Effector memory CD4-positive, alpha-beta T cell (primary cell): Measurements from ENCODE around the gene MOB2.

Experiments used
- DNase-seq, 3 donors: peaks; one replicate each; pipeline ENCODE4 v3.0.0-alpha.2; 2020
- H3K27ac ChIP-seq: 2 replicates; pipeline ENCODE4 v1.7.0; 2013; ENCODE audit warnings: mild to moderate bottlenecking, low read length, moderate library complexity; ENCODE audit not compliant: insufficient read depth, poor library complexity, severe bottlenecking
- H3K27me3 ChIP-seq: replicated peaks from 2 replicates; pipeline ENCODE4 v1.7.0; 2013; ENCODE audit warnings: mild to moderate bottlenecking, low read length; ENCODE audit not compliant: insufficient read depth, control insufficient read depth, poor library complexity, severe bottlenecking
- H3K36me3 ChIP-seq: 2 replicates; pipeline ENCODE4 v1.7.0; 2013; ENCODE audit warnings: mild to moderate bottlenecking, low read length, moderate library complexity; ENCODE audit not compliant: control insufficient read depth, insufficient read depth
- H3K4me1 ChIP-seq: 2 replicates; pipeline ENCODE4 v1.7.0; 2013; ENCODE audit warnings: low read length, mild to moderate bottlenecking; ENCODE audit not compliant: control insufficient read depth, insufficient read depth, poor library complexity, severe bottlenecking
- H3K4me3 ChIP-seq: 2 replicates; pipeline ENCODE4 v1.7.0; 2013; ENCODE audit warnings: low read length, low read depth, mild to moderate bottlenecking; ENCODE audit not compliant: insufficient read depth, poor library complexity, severe bottlenecking
- H3K9me3 ChIP-seq: 2 replicates; pipeline ENCODE4 v1.7.0; 2013; ENCODE audit warnings: mild to moderate bottlenecking, low read length, moderate library complexity; ENCODE audit not compliant: control insufficient read depth

The MOB2 gene

DNA sequence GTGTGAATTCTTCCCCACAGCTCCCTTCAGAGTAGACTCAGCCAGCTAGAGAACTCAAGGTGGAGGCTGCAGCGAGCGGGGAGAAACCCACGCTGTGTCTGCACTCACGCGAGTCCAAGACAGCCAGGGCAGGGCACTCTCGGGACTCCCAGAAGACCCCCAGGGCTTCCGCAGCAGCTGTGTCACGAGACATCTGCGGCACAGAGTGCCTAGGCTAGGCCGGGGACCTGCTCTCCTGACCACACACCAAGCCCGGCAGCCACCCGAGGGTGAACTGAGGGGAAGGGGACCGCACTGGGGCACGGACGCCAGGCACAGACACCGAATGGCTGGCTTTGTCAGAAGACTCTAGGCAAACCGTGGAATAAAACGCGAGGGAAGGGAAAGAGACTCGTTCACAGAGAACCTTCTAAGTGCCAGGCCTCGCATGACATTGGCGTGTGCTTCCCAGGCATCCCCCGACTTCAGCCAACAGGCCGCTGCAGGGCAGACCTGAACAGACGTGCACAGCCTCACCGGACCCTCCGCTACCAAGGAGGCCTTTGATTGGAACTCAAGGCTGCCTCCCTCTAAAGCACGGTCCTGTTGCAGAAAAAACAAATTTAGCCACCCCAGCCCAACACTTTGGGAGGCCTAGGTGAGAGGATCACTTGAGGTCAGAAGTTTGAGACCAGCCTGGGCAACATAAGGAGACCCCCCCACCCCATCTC, 18.2 kb upstream of the MOB2 start:
- H3K4me1 ChIP-seq, result peaks cover 7% of the 10 kb centered on the region
- H3K36me3 ChIP-seq, result peaks cover 19% of the 10 kb centered on the region
- DNase-seq, result no peak
- H3K4me3 ChIP-seq, result no peak overlapping the region
- H3K27me3 ChIP-seq, result no peaks in the 10 kb centered on the region
- no peaks in the 10 kb centered on the region for H3K9me3 ChIP-seq
- H3K27ac ChIP-seq, result no peak overlapping the region

DNA sequence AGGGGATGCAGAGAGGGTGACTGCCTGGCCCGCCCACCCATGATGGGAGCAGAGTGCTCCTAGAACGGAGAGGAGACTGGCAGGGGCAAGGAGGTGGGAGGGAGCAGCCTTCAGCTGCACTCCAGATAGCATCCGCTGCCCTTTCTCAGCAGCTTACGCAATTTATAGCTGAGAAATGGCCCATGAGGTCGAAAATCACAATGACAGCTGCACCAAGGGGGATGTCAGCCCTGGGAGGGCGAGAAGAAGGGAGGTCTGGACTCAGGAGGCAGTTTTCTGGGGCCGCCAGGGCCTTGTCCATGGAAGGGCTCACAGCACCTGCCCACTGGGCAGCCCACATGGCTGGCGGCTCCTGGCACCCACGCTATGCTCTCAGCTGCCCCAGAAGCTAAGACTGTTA, 17.6 kb upstream of the MOB2 start:
- Histone ChIP-seq H3K4me1 (peaks cover 7% of the 10 kb centered on the region), H3K27me3 (no peaks in the 10 kb centered on the region), H3K27ac (no peak overlapping the region), H3K9me3 (no peaks in the 10 kb centered on the region), H3K36me3 (peaks cover 25% of the 10 kb centered on the region), H3K4me3 (no peak overlapping the region)
- DNase-seq, result no peak

GRCh38 chr11:1503708-1504104, 17.1 kb upstream of the MOB2 start:
- H3K36me3 ChIP-seq, result peaks cover 27% of the 10 kb centered on the region

DNA sequence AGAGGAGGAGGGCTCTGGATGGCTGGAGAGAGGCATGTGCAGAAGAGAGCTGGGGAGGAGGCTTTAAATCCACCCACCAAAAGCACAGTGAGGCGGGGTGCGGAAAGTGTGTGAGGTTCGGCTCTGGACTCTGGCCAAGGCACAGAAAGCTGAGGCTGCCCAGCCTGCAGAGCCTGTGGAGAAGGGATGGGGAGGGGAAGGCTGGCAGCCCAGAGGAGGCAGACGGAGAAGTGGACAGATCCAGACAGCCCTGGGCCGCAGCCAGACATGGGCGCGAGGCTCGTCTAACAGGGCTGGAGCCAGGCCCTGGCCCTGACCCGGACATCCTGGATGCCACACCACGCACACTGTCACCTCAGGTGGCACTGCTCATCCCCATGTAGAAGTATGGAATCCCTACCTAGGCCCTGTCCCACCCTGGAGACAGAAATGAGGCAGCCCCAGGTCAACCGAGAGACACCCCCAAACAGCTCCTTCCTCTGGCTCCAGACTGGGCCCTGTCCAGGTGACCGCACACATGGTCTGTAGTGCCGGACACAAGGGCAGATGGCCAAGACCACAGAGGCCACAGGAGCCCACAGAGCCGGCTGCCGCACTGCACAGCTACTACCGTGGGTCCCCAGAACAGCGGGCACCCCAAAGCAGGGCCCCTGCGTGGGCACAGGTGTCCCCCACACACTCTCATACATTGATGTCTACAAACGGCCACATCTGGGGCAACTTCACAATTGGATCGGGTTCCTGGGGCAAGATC, 16.6 kb upstream of the MOB2 start:
- no peak for DNase-seq
- no peak overlapping the region for H3K4me3 ChIP-seq
- no peaks in the 10 kb centered on the region for H3K27me3 ChIP-seq
- no peak overlapping the region for H3K27ac ChIP-seq
- H3K36me3 ChIP-seq, result peaks cover 27% of the 10 kb centered on the region
- H3K4me1 ChIP-seq, result peaks cover 5% of the 10 kb centered on the region
- H3K9me3 ChIP-seq, result no peaks in the 10 kb centered on the region

More at GRCh38 chr11:1503708-1504104, 17.1 kb upstream of the MOB2 start:
- Histone ChIP-seq H3K9me3 (no peaks in the 10 kb centered on the region), H3K4me1 (peaks cover 7% of the 10 kb centered on the region), H3K4me3 (no peak overlapping the region), H3K27me3 (no peaks in the 10 kb centered on the region), H3K27ac (no peak overlapping the region)
- no peak for DNase-seq

DNA sequence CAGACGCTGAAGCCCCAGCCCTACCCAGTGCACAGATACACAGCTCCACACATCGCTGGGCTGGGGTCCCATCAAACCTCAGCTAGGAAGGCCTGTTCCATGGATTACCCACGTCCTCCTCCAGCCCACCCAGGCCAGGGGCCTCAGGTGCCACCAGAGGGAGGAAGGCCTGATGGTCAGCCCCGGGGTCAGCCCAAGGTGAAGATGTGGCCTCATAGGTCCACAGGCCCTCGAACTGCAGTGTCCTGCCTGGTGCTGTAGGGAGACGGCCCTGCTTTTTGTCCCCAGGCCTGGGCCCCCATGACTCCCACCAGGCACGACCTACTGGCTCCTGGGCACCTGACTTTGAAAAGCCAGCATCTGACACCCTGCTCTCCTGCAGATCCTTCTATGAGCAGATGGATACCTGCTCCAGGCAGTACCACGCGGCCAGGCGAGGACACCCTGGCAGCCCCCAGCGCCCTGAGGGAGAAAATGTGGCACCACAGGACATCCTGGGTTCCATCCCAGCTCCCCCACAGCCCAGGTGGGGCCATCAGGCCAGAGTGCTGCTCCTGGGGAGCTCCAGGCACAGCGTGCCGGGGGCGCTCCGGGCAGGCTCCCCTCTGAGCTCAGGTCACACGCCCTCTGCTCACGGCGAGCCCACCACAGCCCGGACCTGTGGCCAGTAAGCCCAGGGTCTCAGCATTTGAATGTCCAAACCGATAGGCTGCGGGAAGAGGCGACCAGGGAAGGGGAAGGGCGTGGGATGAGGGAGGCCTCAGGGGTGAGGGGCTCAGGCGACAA, 15.8 kb upstream of the MOB2 start:
- Histone ChIP-seq H3K9me3 (no peaks in the 10 kb centered on the region), H3K4me3 (no peak overlapping the region), H3K27ac (no peak overlapping the region), H3K27me3 (no peaks in the 10 kb centered on the region), H3K36me3 (peaks cover 27% of the 10 kb centered on the region), H3K4me1 (peaks cover 9% of the 10 kb centered on the region)
- no peak for DNase-seq

GRCh38 chr11:1501421-1502167, 15.0 kb upstream of the MOB2 start:
- H3K36me3 ChIP-seq, result peaks cover 27% of the 10 kb centered on the region
- no peaks in the 10 kb centered on the region for H3K9me3 ChIP-seq
- no peak overlapping the region for H3K27ac ChIP-seq
- peaks cover 12% of the 10 kb centered on the region for H3K4me1 ChIP-seq
- no peak overlapping the region for H3K4me3 ChIP-seq
- H3K27me3 ChIP-seq, result no peaks in the 10 kb centered on the region
- no peak for DNase-seq

GRCh38 chr11:1500466-1501420, 14.2 kb upstream of the MOB2 start:
- peaks cover 27% of the 10 kb centered on the region for H3K36me3 ChIP-seq
- no peak for DNase-seq

GRCh38 chr11:1499899-1500298, 13.3 kb upstream of the MOB2 start:
- H3K27ac ChIP-seq, result no peak overlapping the region
- H3K9me3 ChIP-seq, result no peaks in the 10 kb centered on the region
- H3K4me1 ChIP-seq, result peaks cover 8% of the 10 kb centered on the region
- H3K4me3 ChIP-seq, result no peak overlapping the region
- H3K27me3 ChIP-seq, result no peaks in the 10 kb centered on the region
- no peak for DNase-seq
- peaks cover 27% of the 10 kb centered on the region for H3K36me3 ChIP-seq

More at GRCh38 chr11:1500466-1501420, 14.2 kb upstream of the MOB2 start:
- Histone ChIP-seq H3K27me3 (no peaks in the 10 kb centered on the region), H3K27ac (no peak overlapping the region), H3K4me1 (peaks cover 8% of the 10 kb centered on the region), H3K9me3 (no peaks in the 10 kb centered on the region), H3K4me3 (no peak overlapping the region)
